Measurements from ENCODE around the gene EPHA10.
A peak's percentile ranks its signal among the peaks of the same experiment; 100 is the strongest.
"Not testable (repeated sequence)": the region's sequence is repeated elsewhere in the genome, so short reads cannot be mapped to it uniquely, and the experiment has no call there.

Gene EPHA10

DNA sequence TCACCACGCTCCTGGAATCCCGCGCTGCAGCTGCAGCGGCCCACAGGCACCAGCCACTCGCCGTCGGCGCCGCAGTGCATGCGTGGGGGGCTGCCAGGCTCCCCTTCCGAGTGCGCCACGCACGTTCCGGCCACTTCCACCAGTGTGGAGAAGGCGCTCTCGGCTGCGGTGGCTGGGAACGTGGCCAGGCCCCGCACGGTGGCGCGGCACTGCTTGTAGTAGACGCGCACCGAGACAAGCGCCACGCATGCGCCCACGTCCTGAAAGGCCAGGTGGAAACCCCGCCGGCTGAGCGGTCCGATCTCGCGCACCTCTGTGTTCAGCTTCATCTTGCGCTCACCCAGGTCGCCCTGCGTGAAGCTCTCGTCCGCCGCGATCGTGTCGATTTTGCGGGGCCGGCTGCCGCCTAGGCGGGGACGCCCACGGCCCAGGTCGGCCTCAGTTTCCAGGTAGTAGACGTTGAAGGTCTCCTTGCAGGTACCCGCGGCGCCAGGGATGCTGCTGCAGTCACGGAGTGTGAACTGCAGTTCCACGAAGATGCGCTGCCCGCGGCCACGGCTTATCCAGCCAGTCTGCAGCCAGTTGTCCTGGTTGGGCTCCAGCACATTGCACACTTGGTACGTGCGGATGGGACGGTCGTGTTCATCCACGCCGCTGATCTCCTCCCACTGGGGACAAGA lies 3.4 kb downstream of the EPHA10 start:
- H3K27ac Mint-ChIP-seq = no peak overlapping the region
- H3K27me3 Mint-ChIP-seq = peaks cover 56% of the 10 kb centered on the region
- H3K4me3 Mint-ChIP-seq = no peak overlapping the region
- no peaks in the 10 kb centered on the region for H3K9me3 Mint-ChIP-seq
- H3K36me3 Mint-ChIP-seq (ENCODE audit: low read depth) = no peaks in the 10 kb centered on the region
- H3K4me1 Mint-ChIP-seq (ENCODE audit: low read depth) = peaks cover 16% of the 10 kb centered on the region
- intact Hi-C loops (cut with micrococcal nuclease) = no loop called here

- Mint-ChIP-seq H3K27me3 (peaks cover 53% of the 10 kb centered on the region), H3K36me3 (ENCODE audit: low read depth) (no peaks in the 10 kb centered on the region), H3K9me3 (no peaks in the 10 kb centered on the region), H3K4me3 (no peak overlapping the region), H3K4me1 (ENCODE audit: low read depth) (peaks cover 3% of the 10 kb centered on the region), H3K27ac (no peak overlapping the region)
- intact Hi-C loops (cut with micrococcal nuclease) = no loop called here
These were observed 5.5 kb downstream of the EPHA10 start for GRCh38 chr1:37759451-37759850.

- Mint-ChIP-seq H3K27ac (no peak overlapping the region), H3K4me1 (ENCODE audit: low read depth) (no peaks in the 10 kb centered on the region), H3K9me3 (no peaks in the 10 kb centered on the region), H3K27me3 (peaks cover 52% of the 10 kb centered on the region), H3K36me3 (ENCODE audit: low read depth) (no peaks in the 10 kb centered on the region), H3K4me3 (no peak overlapping the region)
- intact Hi-C loops (cut with micrococcal nuclease) = no loop called here
These were observed 8.9 kb downstream of the EPHA10 start for GRCh38 chr1:37755951-37756560.

GRCh38 chr1:37755290-37755689 lies 9.6 kb downstream of the EPHA10 start:
- Mint-ChIP-seq H3K27ac (no peak overlapping the region), H3K36me3 (ENCODE audit: low read depth) (no peaks in the 10 kb centered on the region), H3K4me1 (ENCODE audit: low read depth) (no peaks in the 10 kb centered on the region), H3K27me3 (peaks cover 57% of the 10 kb centered on the region), H3K9me3 (no peaks in the 10 kb centered on the region), H3K4me3 (no peak overlapping the region)
- intact Hi-C loops (cut with micrococcal nuclease) = no loop called here

GRCh38 chr1:37753473-37754321 lies 11.2 kb downstream of the EPHA10 start:
- no peak overlapping the region for H3K27ac Mint-ChIP-seq

DNA sequence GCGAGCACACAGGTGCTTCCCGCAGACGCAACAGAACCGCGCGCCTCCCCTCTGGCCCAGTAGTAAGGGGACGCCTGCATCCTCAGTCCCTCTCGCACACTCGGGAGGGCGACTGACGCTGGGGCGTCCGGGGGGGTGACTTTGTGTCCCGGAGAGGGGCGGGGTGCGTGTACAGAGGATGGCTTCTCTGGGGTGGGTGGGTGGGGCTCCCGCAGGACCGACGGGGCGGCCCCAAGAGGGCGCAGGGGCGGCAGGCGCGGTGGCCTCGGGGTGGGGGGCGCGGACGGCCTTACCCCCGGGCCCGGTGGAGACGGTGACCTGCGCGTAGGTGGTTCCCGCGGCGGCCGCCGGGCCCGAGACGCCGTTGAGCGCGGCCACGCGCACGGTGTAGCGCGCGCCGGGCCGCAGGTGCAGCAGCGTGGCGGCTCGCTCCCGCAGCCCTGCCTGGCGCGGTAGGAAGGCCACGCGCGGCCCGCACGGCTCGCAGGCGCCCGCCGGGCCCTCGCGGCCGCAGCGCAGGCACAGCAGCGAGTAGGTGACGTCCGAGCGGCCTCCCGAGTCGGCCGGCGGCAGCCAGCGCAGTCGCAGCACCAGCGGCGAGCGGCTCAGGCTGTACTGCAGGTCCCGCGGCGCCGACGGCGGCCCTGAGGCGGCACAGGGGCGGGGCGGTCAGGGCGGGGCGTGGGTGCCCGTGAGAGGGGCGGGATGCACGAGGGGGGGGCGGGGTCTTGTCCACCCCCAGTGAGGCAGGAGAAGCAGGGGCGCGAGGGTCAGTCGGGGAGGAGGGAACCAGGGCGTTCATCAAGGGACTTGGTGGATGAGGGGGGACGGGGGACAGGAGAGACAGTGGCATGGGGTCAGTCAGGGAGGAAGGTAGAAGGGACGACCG lies 12.1 kb downstream of the EPHA10 start:
- no peaks in the 10 kb centered on the region for H3K9me3 Mint-ChIP-seq
- no peaks in the 10 kb centered on the region for H3K36me3 Mint-ChIP-seq (ENCODE audit: low read depth)
- no peak overlapping the region for H3K27ac Mint-ChIP-seq
- peak overlapping the region; percentile 55 for H3K4me3 Mint-ChIP-seq
- intact Hi-C loops (cut with micrococcal nuclease) = no loop called here
- H3K27me3 Mint-ChIP-seq = peaks cover 69% of the 10 kb centered on the region
- H3K4me1 Mint-ChIP-seq (ENCODE audit: low read depth) = no peaks in the 10 kb centered on the region

More at GRCh38 chr1:37753473-37754321, 11.2 kb downstream of the EPHA10 start:
- no peaks in the 10 kb centered on the region for H3K36me3 Mint-ChIP-seq (ENCODE audit: low read depth)
- H3K4me3 Mint-ChIP-seq = peak overlapping the region; percentile 11
- no peaks in the 10 kb centered on the region for H3K4me1 Mint-ChIP-seq (ENCODE audit: low read depth)
- no peaks in the 10 kb centered on the region for H3K9me3 Mint-ChIP-seq
- H3K27me3 Mint-ChIP-seq = peaks cover 65% of the 10 kb centered on the region
- intact Hi-C loops (cut with micrococcal nuclease) = no loop called here

DNA sequence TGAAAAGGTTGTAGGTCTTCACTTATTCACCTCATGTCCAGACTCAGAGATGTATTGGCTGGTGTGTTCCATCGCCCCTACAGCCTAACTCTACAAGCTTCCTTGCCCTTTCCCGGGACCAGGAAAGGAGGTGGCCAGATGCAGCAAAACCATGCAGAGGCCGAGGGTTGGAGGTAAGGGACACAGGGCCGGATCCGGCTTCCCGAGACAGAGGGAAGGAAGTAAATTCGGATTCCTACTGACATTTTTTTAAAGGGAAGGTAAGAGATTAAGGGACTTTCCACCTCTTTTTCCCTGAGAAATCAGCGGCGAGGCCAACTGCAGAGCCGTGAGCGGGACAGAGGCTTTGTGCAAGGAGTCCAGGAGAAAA lies 12.7 kb downstream of the EPHA10 start:
- no peak overlapping the region for H3K27ac Mint-ChIP-seq
- no peaks in the 10 kb centered on the region for H3K9me3 Mint-ChIP-seq
- peaks cover 73% of the 10 kb centered on the region for H3K27me3 Mint-ChIP-seq
- peak overlapping the region; percentile 55 for H3K4me3 Mint-ChIP-seq
- H3K4me1 Mint-ChIP-seq (ENCODE audit: low read depth) = no peaks in the 10 kb centered on the region
- intact Hi-C loops (cut with micrococcal nuclease) = no loop called here
- no peaks in the 10 kb centered on the region for H3K36me3 Mint-ChIP-seq (ENCODE audit: low read depth)

DNA sequence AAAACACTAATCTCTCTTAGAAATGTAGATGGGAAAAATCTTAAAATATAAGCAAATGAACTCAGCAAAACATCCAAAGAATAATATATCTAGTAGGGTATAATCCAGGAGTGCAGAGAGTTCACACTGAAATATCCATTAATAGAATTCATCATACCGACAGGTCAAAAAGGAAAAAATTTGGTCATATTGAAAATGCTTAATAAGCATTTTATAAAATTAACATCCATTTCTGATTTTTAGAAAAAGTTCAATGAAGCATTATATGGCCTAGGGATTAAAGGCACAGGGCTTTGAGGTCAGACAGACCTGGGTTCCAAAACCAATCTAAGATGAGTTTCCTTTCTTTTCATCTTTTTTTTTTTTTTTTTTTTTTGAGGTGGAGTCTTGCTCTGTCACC lies 16.4 kb downstream of the EPHA10 start:
- H3K27me3 Mint-ChIP-seq = peaks cover 54% of the 10 kb centered on the region
- H3K9me3 Mint-ChIP-seq = peaks cover 6% of the 10 kb centered on the region
- no peaks in the 10 kb centered on the region for H3K4me1 Mint-ChIP-seq (ENCODE audit: low read depth)
- intact Hi-C loops (cut with micrococcal nuclease) = no loop called here
- no peak overlapping the region for H3K27ac Mint-ChIP-seq
- no peak overlapping the region for H3K4me3 Mint-ChIP-seq
- no peaks in the 10 kb centered on the region for H3K36me3 Mint-ChIP-seq (ENCODE audit: low read depth)

DNA sequence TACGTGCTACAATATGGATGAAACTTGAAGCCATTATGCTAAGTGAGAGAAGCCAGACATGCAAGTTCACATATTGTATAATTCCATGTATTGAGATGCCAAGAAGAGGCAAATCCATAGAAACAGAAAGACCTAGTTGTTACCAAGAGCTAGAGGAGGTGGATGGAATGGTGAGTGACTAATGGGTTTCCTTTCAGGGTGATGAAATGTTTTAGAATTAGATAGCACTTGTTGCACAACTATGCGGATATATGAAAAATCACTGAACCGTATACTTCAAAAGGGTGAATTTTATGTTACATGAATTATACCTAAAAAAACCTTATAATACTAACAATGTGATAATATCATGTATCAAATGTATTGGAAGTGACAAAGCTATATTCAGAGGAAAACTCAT lies 18.1 kb downstream of the EPHA10 start:
- no peaks in the 10 kb centered on the region for H3K36me3 Mint-ChIP-seq (ENCODE audit: low read depth)
- no peak overlapping the region for H3K4me3 Mint-ChIP-seq
- H3K4me1 Mint-ChIP-seq (ENCODE audit: low read depth) = no peaks in the 10 kb centered on the region
- intact Hi-C loops (cut with micrococcal nuclease) = no loop called here
- peaks cover 6% of the 10 kb centered on the region for H3K9me3 Mint-ChIP-seq
- no peak overlapping the region for H3K27ac Mint-ChIP-seq
- H3K27me3 Mint-ChIP-seq = peaks cover 44% of the 10 kb centered on the region

GRCh38 chr1:37741662-37742061 lies 23.3 kb downstream of the EPHA10 start:
- Mint-ChIP-seq H3K36me3 (ENCODE audit: low read depth) (no peaks in the 10 kb centered on the region), H3K9me3 (peaks cover under 1% of the 10 kb centered on the region), H3K27ac (no peak overlapping the region), H3K4me3 (no peak overlapping the region), H3K4me1 (ENCODE audit: low read depth) (no peaks in the 10 kb centered on the region), H3K27me3 (peaks cover 32% of the 10 kb centered on the region)
- intact Hi-C loops (cut with micrococcal nuclease) = no loop called here

- Mint-ChIP-seq H3K4me3 (no peak overlapping the region), H3K27me3 (peaks cover 33% of the 10 kb centered on the region), H3K36me3 (ENCODE audit: low read depth) (no peaks in the 10 kb centered on the region), H3K4me1 (ENCODE audit: low read depth) (no peaks in the 10 kb centered on the region), H3K9me3 (no peaks in the 10 kb centered on the region), H3K27ac (no peak overlapping the region)
- intact Hi-C loops (cut with micrococcal nuclease) = no loop called here
These were observed 23.8 kb downstream of the EPHA10 start for GRCh38 chr1:37741130-37741529.

DNA sequence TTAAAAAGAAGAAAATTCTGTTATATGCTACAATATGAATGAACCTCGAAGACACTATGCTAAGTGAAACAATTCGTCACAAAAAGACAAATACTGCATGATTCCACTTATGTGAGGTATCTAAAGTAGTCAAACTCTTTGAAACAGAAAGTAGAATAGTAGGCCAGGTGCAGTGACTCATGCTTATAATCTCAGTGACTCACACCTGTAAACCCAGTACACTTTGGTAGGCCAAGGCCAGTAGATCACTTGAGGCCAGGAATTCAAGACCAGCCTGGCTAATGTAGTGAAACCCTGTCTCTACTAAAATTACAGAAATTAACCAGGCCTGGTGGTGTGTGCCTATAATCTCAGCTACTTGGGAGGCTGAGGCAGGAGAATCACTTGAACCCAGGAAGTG lies 25.7 kb downstream of the EPHA10 start:
- H3K4me3 Mint-ChIP-seq = no peak overlapping the region
- H3K27ac Mint-ChIP-seq = no peak overlapping the region
- H3K36me3 Mint-ChIP-seq (ENCODE audit: low read depth) = no peaks in the 10 kb centered on the region
- H3K4me1 Mint-ChIP-seq (ENCODE audit: low read depth) = no peaks in the 10 kb centered on the region
- H3K27me3 Mint-ChIP-seq = peaks cover 43% of the 10 kb centered on the region
- intact Hi-C loops (cut with micrococcal nuclease) = no loop called here
- H3K9me3 Mint-ChIP-seq = no peaks in the 10 kb centered on the region

- peaks cover 43% of the 10 kb centered on the region for H3K27me3 Mint-ChIP-seq
- H3K4me1 Mint-ChIP-seq (ENCODE audit: low read depth); H3K27ac Mint-ChIP-seq; H3K4me3 Mint-ChIP-seq; intact Hi-C loops (cut with micrococcal nuclease); H3K9me3 Mint-ChIP-seq; H3K36me3 Mint-ChIP-seq (ENCODE audit: low read depth): not testable (repeated sequence)
These were observed 26.3 kb downstream of the EPHA10 start for GRCh38 chr1:37738619-37739018.

Measured in dendritic cell treated with granulocyte-macrophage colony-stimulating factor and Interleukin-4, amounts not matched to agents 40 ng/mL and 50 ng/mL, for 4 days (primary cell).